Esophagus muscularis mucosa (tissue), 4 donors: ENCODE measurements around the gene URB1. TPM values are rescaled to one million over a fixed set of nuclear protein-coding genes. Genes with fewer than 3 reads are reported as not detected.

Experiments
- DNase-seq: peaks from one replicate; pipeline ENCODE4 v3.0.0-alpha.2; 2017; ENCODE audit errors: extremely low spot score
- H3K27ac ChIP-seq, 4 donors: fragments of 200-600 bp; sonication (generic); replicated peaks in 1 of 4; 1 replicate in 3 of 4; 2 replicates in 1 of 4; pipeline ENCODE4 v1.5.1; 2016 to 2019; ENCODE audit warnings: mild to moderate bottlenecking in 1 of 4
- H3K27me3 ChIP-seq, 4 donors: fragments of 200-600 bp; sonication (generic); one replicate each; pipeline versions ENCODE4 v1.5.1 to v1.6.0; 2016 to 2019
- H3K36me3 ChIP-seq, 4 donors: fragments of 200-600 bp; sonication (generic); one replicate each; pipeline ENCODE4 v1.5.1; 2016 to 2019
- H3K4me1 ChIP-seq, 4 donors: fragments of 200-600 bp; sonication (generic); one replicate each; pipeline ENCODE4 v1.5.1; 2016 to 2019
- H3K4me3 ChIP-seq, 4 donors: fragments of 200-600 bp; sonication (generic); 1 replicate in 2 of 4; 2 replicates in 2 of 4; pipeline ENCODE4 v1.5.1; 2016 to 2019; ENCODE audit warnings: mild to moderate bottlenecking in 4 of 4, moderate library complexity in 1 of 4
- H3K9me3 ChIP-seq, 4 donors: fragments of 200-600 bp; sonication (generic); 1 replicate in 3 of 4; 2 replicates in 1 of 4; pipeline ENCODE4 v1.5.1; 2016 to 2019
- EP300 ChIP-seq: sonication (generic); formaldehyde crosslinking; IDR thresholded peaks from one replicate; pipeline ENCODE4 v1.6.1; 2017; ENCODE audit warnings: antibody characterized with exemption
- POLR2A ChIP-seq: fragments of 450-650 bp; IDR thresholded peaks from one replicate; pipeline ENCODE4 v1.6.1; 2017; ENCODE audit warnings: antibody characterized with exemption, moderate library complexity, mild to moderate bottlenecking, low read depth
- POLR2AphosphoS5 ChIP-seq, 2 donors: sonication (generic); formaldehyde crosslinking; IDR thresholded peaks; one replicate each; pipeline ENCODE4 v1.6.1; 2017; ENCODE audit warnings: antibody characterized with exemption in 2 of 2
- WGBS: methylation state at CpG from one replicate; pipeline ENCODE4 v1.1.5; 2018; 5-methylcytosine and 5-hydroxymethylcytosine counted together
- intact Hi-C: fragments of 100-400 bp; cut with DNase I; formaldehyde crosslinking; loops from one replicate; pipeline ENCODE4 v1.15.1; 2023
- total RNA-seq, 4 donors: library from RNA; depleted of rRNA; stranded (reverse); fragments of >200 nt; gene quantifications; one replicate each; pipeline versions ENCODE4 v1.1.0 to v1.2.1, GENCODE V29; 2016
- TF ChIP-seq, protein P1 (sequence below), 3 experiments: fragments of 200-600 bp in 2 of 3; fragments of 450-650 bp in 1 of 3; sonication (generic) in 2 of 3; IDR thresholded peaks; one replicate each; pipeline ENCODE4 v1.5.1; 2017 to 2019; ENCODE audit warnings: antibody characterized with exemption in 3 of 3, mild to moderate bottlenecking in 2 of 3, moderate library complexity in 1 of 3

The URB1 gene
- total RNA-seq, 4 donors from 2014 or later, result 14.1 to 31.0 (median 22.4) TPM

DNA sequence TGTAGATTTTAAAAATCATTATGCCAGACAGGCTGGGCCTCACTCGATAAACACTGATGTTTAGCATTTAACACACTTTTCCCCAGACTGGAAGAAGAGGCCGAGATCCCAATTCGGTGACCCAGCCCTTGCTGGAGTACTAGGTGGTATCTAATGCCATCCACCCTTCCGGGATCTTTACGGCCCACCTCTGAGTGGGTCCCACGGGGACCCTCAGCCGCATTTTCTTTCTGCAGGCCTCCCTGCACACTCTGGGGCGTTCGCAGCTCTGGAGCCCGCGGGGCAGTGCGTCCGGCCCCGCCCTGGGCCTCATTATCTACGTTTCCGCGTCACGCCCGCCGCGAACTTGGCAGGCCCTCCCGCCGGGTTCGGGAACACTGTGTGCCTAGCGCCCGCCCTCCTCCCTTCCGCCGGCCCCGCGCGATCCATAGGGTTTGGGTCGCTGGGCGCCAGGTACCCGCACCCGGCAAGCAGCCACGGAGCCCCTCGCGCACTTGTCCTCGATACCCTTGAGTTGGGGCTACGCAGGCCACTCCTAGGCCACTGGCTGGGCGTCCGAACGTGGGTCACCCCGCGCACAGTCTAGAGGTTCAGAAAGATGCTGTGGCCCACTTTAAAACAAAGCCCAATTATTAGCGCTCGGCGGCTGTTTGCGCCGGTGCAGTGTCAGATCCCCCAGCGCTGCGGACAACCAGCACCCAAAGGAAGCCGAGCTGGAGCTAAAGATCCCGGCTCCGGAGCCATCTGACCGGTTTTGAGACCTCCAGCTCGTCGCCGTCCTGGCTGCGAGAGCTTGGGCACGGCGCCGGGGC lies 18.7 kb upstream of the URB1 start:
- peak overlapping the region; percentile 98 to 100 (median 99) for H3K27ac ChIP-seq
- H3K4me1 ChIP-seq, result peaks cover 31 to 63% (median 57%) of the 10 kb centered on the region in 4 donors
- peak overlapping the region; percentile 66 to 89 (median 82) for H3K4me3 ChIP-seq
- H3K27me3 ChIP-seq, result no peaks in the 10 kb centered on the region
- intact Hi-C loops, result loop anchor here (2.0 kb wide), 1 partner anchor 37 kb away; no protein-coding TSS in a partner anchor
- 6% methylated on average over 11 of the region's 63 CpGs for WGBS
- TF ChIP-seq, protein P1, sequence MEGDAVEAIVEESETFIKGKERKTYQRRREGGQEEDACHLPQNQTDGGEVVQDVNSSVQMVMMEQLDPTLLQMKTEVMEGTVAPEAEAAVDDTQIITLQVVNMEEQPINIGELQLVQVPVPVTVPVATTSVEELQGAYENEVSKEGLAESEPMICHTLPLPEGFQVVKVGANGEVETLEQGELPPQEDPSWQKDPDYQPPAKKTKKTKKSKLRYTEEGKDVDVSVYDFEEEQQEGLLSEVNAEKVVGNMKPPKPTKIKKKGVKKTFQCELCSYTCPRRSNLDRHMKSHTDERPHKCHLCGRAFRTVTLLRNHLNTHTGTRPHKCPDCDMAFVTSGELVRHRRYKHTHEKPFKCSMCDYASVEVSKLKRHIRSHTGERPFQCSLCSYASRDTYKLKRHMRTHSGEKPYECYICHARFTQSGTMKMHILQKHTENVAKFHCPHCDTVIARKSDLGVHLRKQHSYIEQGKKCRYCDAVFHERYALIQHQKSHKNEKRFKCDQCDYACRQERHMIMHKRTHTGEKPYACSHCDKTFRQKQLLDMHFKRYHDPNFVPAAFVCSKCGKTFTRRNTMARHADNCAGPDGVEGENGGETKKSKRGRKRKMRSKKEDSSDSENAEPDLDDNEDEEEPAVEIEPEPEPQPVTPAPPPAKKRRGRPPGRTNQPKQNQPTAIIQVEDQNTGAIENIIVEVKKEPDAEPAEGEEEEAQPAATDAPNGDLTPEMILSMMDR (IDR thresholded peaks at IDR 0.05), result no peak
- TF ChIP-seq POLR2AphosphoS5 (IDR thresholded peaks at IDR 0.05) (peak; percentile 97 to 99), POLR2A (peak; percentile 77), EP300 (peak; percentile 98)
- peak; percentile 96 for DNase-seq
- H3K9me3 ChIP-seq, result no peaks in the 10 kb centered on the region
- H3K36me3 ChIP-seq, result peaks cover 0 to 9% (median 0%) of the 10 kb centered on the region in 4 donors

DNA sequence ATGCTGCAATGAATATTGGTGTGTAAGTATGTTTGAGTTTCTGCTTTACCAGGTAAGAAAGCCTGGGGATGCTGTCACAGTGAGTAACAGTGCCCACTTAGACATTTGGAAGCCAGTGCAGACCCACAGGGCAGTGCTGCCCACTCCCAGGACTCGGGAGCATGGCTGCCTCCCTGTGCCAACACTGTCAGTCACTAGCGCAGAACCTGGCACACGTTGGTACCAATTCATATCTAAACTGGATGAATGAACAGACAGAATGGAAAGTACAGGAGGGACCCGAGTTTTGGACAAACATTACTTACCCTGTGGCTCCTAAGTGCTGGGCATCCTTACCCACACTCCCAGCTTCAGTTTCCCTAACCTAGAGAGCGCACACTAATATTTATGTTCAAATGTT lies 18.1 kb upstream of the URB1 start:
- TF ChIP-seq POLR2A (no peak), POLR2AphosphoS5 (IDR thresholded peaks at IDR 0.05) (no peak), EP300 (no peak)
- TF ChIP-seq, protein P1 (IDR thresholded peaks at IDR 0.05), result no peak
- H3K4me1 ChIP-seq, result peaks cover 26 to 57% (median 53%) of the 10 kb centered on the region in 4 donors
- peak overlapping the region; percentile 66 to 89 (median 82) for H3K4me3 ChIP-seq
- intact Hi-C loops, result no loop called here
- DNase-seq, result no peak
- H3K9me3 ChIP-seq, result no peaks in the 10 kb centered on the region
- H3K27ac ChIP-seq, result peak overlapping the region; percentile 98 to 100 (median 99)
- 72% methylated on average over 5 of the region's 5 CpGs for WGBS
- H3K27me3 ChIP-seq, result no peaks in the 10 kb centered on the region
- peaks cover 0 to 6% (median 0%) of the 10 kb centered on the region in 4 donors for H3K36me3 ChIP-seq

DNA sequence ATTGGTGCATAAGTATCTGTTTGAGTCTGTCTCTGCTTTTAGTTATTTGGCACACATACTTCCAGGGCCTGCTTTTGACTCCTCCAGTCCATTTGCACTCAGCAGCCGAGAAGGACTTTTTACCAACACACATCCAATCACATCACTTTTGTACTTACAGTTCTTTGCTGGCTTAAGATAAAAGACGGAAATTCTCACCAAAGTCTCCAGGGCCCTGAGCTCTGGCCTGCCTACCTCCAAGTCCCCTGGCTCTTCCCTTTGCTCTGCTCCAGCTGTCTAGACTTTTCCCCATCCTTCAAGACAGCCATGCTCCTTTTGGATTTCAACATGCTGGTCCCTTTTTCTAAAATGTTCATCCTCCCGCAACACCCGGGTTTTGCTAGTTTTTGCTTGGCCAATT lies 17.5 kb upstream of the URB1 start:
- WGBS, result 69% methylated on average over 4 of the region's 4 CpGs
- H3K27ac ChIP-seq, result peak overlapping the region; percentile 98 to 100 (median 99)
- no peak for DNase-seq
- TF ChIP-seq EP300, result no peak
- H3K9me3 ChIP-seq, result no peaks in the 10 kb centered on the region
- intact Hi-C loops, result no loop called here
- peaks cover 20 to 51% (median 47%) of the 10 kb centered on the region in 4 donors for H3K4me1 ChIP-seq
- peaks cover 0 to 2% (median 0%) of the 10 kb centered on the region in 4 donors for H3K36me3 ChIP-seq
- H3K27me3 ChIP-seq, result no peaks in the 10 kb centered on the region
- H3K4me3 ChIP-seq, result no peak overlapping the region

DNA sequence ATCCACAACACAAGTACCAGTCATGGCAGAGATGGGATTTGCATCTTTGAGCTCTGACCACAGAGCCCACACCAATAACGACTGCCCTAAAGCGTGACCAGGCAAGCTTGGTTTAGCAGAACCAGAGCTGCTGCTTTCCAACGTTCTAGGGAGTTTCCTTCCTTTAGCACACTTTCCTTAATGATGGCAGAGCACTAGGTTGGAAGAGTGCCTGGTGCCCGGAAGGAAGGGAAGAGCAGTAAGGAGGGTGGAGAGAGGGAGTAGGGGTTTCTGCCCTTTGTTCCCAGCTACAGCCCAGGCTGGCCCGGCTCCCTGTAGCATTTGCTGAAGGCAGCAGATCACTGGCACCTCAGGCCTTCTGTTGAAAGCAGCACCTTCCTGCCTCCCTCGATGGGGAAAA lies 13.6 kb upstream of the URB1 start:
- TF ChIP-seq POLR2AphosphoS5 (IDR thresholded peaks at IDR 0.05), result peak in 1 of 2 donors; percentile 33
- TF ChIP-seq EP300, result no peak
- Histone ChIP-seq H3K27me3 (no peaks in the 10 kb centered on the region), H3K4me3 (no peak overlapping the region), H3K4me1 (peaks cover 22 to 40% (median 30%) of the 10 kb centered on the region in 4 donors), H3K9me3 (no peaks in the 10 kb centered on the region), H3K36me3 (no peaks in the 10 kb centered on the region), H3K27ac (peak overlapping the region in 2 of 4 donors; percentile 15 to 33)
- intact Hi-C loops, result no loop called here
- WGBS, result 55% methylated on average over 6 of the region's 6 CpGs
- DNase-seq, result no peak

DNA sequence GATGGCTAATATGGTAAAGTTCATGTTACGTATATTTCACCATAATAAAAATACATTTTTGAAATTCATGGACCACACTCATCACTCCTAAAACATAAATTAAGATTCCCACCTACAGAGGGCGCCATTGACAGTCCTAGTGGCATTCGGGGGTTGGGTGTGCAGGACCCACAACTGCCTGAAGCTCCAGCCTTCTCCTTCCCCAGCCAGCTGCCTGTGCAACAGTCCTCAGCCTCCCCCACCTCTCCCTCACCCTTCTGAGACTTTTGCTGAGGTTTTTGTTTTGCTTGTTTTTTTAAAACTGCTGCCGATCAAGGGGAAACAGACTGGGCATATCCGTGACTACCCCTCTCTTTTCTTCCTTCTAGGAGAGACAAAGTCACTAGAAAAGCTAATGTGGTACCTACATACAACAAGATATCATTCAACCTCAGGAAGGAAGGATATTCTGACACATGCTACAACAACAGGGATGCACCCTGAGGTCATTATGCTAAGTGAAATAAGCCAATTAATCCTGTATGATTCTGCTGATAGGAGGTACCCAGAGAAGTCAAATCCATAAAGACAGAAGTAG lies 10.5 kb upstream of the URB1 start:
- DNase-seq, result no peak
- intact Hi-C loops, result loop anchor here (2.0 to 5.0 kb wide), 2 partner anchors 168 to 199 kb away; no protein-coding TSS in a partner anchor
- H3K9me3 ChIP-seq, result no peaks in the 10 kb centered on the region
- no peak overlapping the region for H3K4me3 ChIP-seq
- H3K4me1 ChIP-seq, result peaks cover 4 to 19% (median 11%) of the 10 kb centered on the region in 4 donors
- no peak overlapping the region for H3K27ac ChIP-seq
- TF ChIP-seq EP300, result no peak
- TF ChIP-seq, protein P1 (IDR thresholded peaks at IDR 0.05), result peak; percentile 62 to 72 (median 69)
- TF ChIP-seq POLR2AphosphoS5 (IDR thresholded peaks at IDR 0.05), result peak in 1 of 2 donors; percentile 23
- 12% methylated on average over 5 of the region's 5 CpGs for WGBS
- no peaks in the 10 kb centered on the region for H3K27me3 ChIP-seq
- no peaks in the 10 kb centered on the region for H3K36me3 ChIP-seq
